HG03159 (cell line): Measurements from ENCODE around the gene DPP4.
A peak's percentile ranks its signal among the peaks of the same experiment; 100 is the strongest.

Source experiments
- ATAC-seq: cut with Tn5 transposase; IDR thresholded peaks from one replicate; pipeline ENCODE4 v1.9.1; 2021; ENCODE audit warnings: mild to moderate bottlenecking, moderate library complexity; ENCODE audit not compliant: unreplicated experiment

DPP4 gene

GRCh38 chr2:162073888-162074631 lies at the start of gene DPP4:
TSS of gene DPP4 (minus strand) at chr2:162074215. CDS start at chr2:162073981, 234 bp downstream.
- peak; percentile 92 for ATAC-seq

- no peak for ATAC-seq
These were observed 44.4 kb upstream of the DPP4 start for GRCh38 chr2:162118166-162119031.

GRCh38 chr2:162116352-162116751 lies 42.3 kb upstream of the DPP4 start:
- no peak for ATAC-seq

- ATAC-seq, result no peak
These were observed 41.1 kb upstream of the DPP4 start for GRCh38 chr2:162115076-162115475.

GRCh38 chr2:162114271-162114670 lies 40.3 kb upstream of the DPP4 start:
- no peak for ATAC-seq

- no peak for ATAC-seq
These were observed 39.8 kb upstream of the DPP4 start for GRCh38 chr2:162113776-162114168.

GRCh38 chr2:162113088-162113775 lies 39.2 kb upstream of the DPP4 start:
- ATAC-seq, result no peak

GRCh38 chr2:162111958-162112850 lies 38.2 kb upstream of the DPP4 start:
- ATAC-seq, result no peak

GRCh38 chr2:162107361-162107901 lies 33.4 kb upstream of the DPP4 start:
- no peak for ATAC-seq

- ATAC-seq, result no peak
These were observed 32.7 kb upstream of the DPP4 start for GRCh38 chr2:162106746-162107145.

GRCh38 chr2:162106146-162106551 lies 32.1 kb upstream of the DPP4 start:
- no peak for ATAC-seq

GRCh38 chr2:162103443-162104009 lies 29.5 kb upstream of the DPP4 start:
- ATAC-seq, result no peak

- no peak for ATAC-seq
These were observed 26.6 kb upstream of the DPP4 start for GRCh38 chr2:162100579-162100978.

- no peak for ATAC-seq
These were observed 25.8 kb upstream of the DPP4 start for GRCh38 chr2:162099836-162100235.

- ATAC-seq, result no peak
These were observed 18.9 kb upstream of the DPP4 start for GRCh38 chr2:162092658-162093556.

GRCh38 chr2:162092008-162092390 lies 18.0 kb upstream of the DPP4 start:
- no peak for ATAC-seq

- peak; percentile 45 for ATAC-seq
These were observed 17.5 kb upstream of the DPP4 start for GRCh38 chr2:162091325-162092007.

GRCh38 chr2:162090109-162090508 lies 16.1 kb upstream of the DPP4 start:
- ATAC-seq, result no peak
